ENCODE measurements around the gene SCN10A.

The SCN10A gene

GRCh38 chr3:38649500-38650247 is 166.3 kb downstream of the SCN10A start, which contains the start of gene SCN5A:
Gene SCN5A (minus strand): TSS chr3:38649687. CDS start chr3:38633307, 16,380 bp downstream.
- peak in 1 of 2 experiments; percentile 68 for DNase-seq

GRCh38 chr3:38648659-38649499 is 167.1 kb downstream of the SCN10A start:
- peak in 1 of 2 experiments; percentile 68 for DNase-seq

- DNase-seq: no peak
Observed at GRCh38 chr3:38648024-38648658, 167.9 kb downstream of the SCN10A start.

GRCh38 chr3:38647217-38647970 is 168.6 kb downstream of the SCN10A start:
- DNase-seq: no peak
